Ishikawa (cell line): Measurements from ENCODE around the gene MEF2B.

ENCODE experiments used
- CEBPB ChIP-seq: IDR thresholded peaks from 2 replicates; pipeline ENCODE4 v1.6.1; 2012
- CREB1 ChIP-seq: IDR thresholded peaks from 2 replicates; pipeline ENCODE4 v1.6.1; 2012; ENCODE audit warnings: low read depth
- EGR1 ChIP-seq: IDR thresholded peaks from 2 replicates; pipeline ENCODE4 v1.6.1; 2012
- EP300 ChIP-seq: IDR thresholded peaks from 2 replicates; pipeline ENCODE4 v1.6.1; 2012; ENCODE audit warnings: borderline replicate concordance
- FOXM1 ChIP-seq: IDR thresholded peaks from 2 replicates; pipeline ENCODE4 v1.6.1; 2012; ENCODE audit warnings: low read depth, borderline replicate concordance
- NFIC ChIP-seq: IDR thresholded peaks from 2 replicates; pipeline ENCODE4 v1.6.1; 2012
- RAD21 ChIP-seq: IDR thresholded peaks from 2 replicates; pipeline ENCODE4 v1.6.1; 2012; ENCODE audit warnings: low read depth
- REST ChIP-seq: IDR thresholded peaks from 2 replicates; pipeline ENCODE4 v1.6.1; 2012; ENCODE audit warnings: low read depth, mild to moderate bottlenecking
- TAF1 ChIP-seq: IDR thresholded peaks from 2 replicates; pipeline ENCODE4 v1.6.1; 2012; ENCODE audit warnings: low read depth, mild to moderate bottlenecking
- TCF12 ChIP-seq: IDR thresholded peaks from 2 replicates; pipeline ENCODE4 v1.6.1; 2012; ENCODE audit warnings: low read depth
- TEAD4 ChIP-seq: IDR thresholded peaks from 2 replicates; pipeline ENCODE4 v1.6.1; 2012
- USF1 ChIP-seq: IDR thresholded peaks from 2 replicates; pipeline ENCODE4 v1.6.1; 2012
- YY1 ChIP-seq: IDR thresholded peaks from 2 replicates; pipeline ENCODE4 v1.6.1; 2012; ENCODE audit warnings: low read depth
- ZBTB7A ChIP-seq: IDR thresholded peaks from 2 replicates; pipeline ENCODE4 v1.6.1; 2012; ENCODE audit warnings: low read depth
- TF ChIP-seq, protein P1 (sequence below): IDR thresholded peaks from 2 replicates; pipeline ENCODE4 v1.6.1; 2012

Gene MEF2B

GRCh38 chr19:19101540-19101939, 68.5 kb downstream of the MEF2B start:
- TF ChIP-seq CREB1 (no peak), TCF12 (no peak)

DNA sequence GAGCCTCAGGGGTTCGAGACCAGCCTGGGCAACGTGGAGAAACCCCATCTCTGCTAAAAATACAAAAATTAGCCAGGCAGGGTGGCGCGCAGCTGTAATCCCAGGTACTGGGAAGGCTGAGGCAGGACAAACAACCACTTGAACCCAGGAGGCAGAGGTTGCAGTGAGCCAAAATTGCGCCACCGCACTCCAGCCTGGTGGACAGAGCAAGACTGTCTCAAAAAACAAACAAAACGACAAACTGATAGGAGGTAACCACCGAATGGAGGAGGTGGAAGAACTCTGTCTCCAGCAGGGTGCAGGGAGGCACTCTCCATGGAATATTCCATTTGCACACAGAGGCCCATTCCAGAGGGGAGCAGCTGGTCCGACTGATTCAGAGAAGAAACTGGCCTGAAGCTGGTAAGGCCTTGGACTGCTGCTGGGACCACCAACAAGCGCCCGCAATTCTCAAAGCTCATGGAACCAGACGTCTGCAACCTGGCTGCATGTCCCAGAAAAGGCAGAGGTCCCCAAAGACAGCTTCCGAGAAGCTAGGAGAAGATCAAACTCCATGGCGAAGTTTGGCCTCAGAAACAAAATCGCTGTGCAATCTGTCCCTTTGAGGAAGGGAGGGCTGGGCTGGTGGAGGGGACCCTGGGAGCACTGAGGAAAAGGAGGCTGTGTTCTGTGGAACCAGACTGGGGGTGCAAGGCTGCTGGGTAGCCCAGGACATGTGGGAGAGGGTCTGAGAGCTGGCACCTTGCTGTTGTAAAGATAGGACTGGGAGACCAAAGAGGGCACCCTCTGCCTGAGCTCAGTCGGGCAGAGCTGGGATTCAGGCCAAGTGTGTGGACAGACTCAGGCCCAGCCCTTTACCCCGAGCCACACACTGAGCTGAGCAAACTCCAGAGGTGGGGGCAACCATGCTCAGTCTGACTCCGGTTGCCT, 71.1 kb downstream of the MEF2B start:
- TF ChIP-seq REST (no peak), CEBPB (no peak), TAF1 (no peak), CREB1 (no peak), NFIC (no peak), TCF12 (no peak), RAD21 (no peak), EP300 (no peak), EGR1 (no peak), TEAD4 (no peak), YY1 (no peak), FOXM1 (no peak), ZBTB7A (no peak), USF1 (no peak)
- TF ChIP-seq, protein P1, sequence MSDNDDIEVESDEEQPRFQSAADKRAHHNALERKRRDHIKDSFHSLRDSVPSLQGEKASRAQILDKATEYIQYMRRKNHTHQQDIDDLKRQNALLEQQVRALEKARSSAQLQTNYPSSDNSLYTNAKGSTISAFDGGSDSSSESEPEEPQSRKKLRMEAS = no peak

GRCh38 chr19:19098084-19098702, 71.9 kb downstream of the MEF2B start:
- TF ChIP-seq REST (no peak), FOXM1 (no peak), USF1 (no peak), ZBTB7A (no peak), TAF1 (no peak), EGR1 (no peak), CEBPB (no peak), RAD21 (no peak), EP300 (no peak)
- TF ChIP-seq, protein P1 = no peak

DNA sequence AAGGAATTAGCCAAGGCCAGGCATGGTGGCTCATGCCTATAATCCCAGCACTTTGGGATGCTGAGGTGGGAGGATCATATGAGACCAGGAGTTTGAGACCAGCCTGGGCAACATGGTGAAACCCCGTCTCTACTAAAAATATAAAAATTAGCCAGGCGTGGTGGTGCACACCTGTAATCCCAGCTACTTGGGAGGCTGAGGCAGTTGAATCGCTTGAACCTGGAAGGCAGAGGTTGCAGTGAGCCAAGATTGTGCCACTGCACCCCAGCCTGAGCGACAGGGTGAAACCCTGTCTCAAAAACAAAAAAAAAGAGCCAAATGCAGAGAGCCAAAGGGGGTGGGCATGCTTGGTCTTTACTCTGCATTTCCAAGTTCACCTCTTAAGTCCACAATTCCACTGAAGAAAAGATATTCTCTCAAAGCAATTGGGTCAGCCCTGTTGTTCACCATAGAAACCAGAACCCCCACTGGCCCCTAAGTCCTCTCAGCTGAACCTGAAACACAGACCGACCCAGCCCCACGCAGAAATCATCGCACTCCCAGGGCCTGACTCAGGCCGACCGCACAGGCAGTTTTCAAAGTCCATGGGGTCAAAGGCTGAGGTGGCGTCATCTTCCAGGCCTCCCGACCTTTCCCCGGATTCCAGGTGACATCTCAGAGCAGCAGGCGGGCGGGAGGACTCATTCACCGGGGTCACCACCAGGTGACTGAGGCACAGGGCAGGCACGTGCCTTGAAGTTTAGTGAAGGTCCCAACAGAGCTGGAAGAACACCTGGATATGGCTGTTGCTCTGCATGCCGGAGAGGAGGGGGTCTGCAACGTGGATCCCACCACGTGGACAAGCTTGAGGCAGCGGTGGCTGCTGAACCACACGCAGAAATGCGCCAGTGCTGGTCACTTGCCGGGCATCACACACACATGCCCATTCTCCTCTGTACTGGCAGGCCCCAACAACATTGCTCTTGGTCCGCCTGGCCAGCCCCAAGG, 73.1 kb downstream of the MEF2B start:
- TF ChIP-seq, protein P1 = no peak
- TF ChIP-seq RAD21 (no peak), TEAD4 (no peak), EP300 (no peak), TAF1 (no peak), REST (no peak)
